K562 (cell line): Measurements from ENCODE around the gene ISY1. TPM values are rescaled to one million over a fixed set of nuclear protein-coding genes. Genes with fewer than 3 reads are reported as not detected.

Source experiments
- DIDO1 ChIP-seq: fragments of 450-650 bp; IDR thresholded peaks from 2 replicates; pipeline ENCODE4 v1.6.1; 2016; ENCODE audit warnings: low read depth, missing biosample characterization, missing genetic modification characterization
- EZH2 ChIP-seq: IDR thresholded peaks from 2 replicates; pipeline ENCODE4 v1.6.1; 2012; ENCODE audit warnings: low read depth, mild to moderate bottlenecking, inconsistent platforms, low read length, borderline replicate concordance
- KDM1A ChIP-seq, 2 experiments: fragments of 450-650 bp; IDR thresholded peaks; 2 replicates each; pipeline ENCODE4 v1.6.1; 2016; ENCODE audit warnings: mild to moderate bottlenecking in 2 of 2
- MIER1 ChIP-seq: fragments of 450-650 bp; IDR thresholded peaks from 2 replicates; pipeline ENCODE4 v1.6.1; 2016; ENCODE audit warnings: antibody characterized with exemption, mild to moderate bottlenecking, low read depth
- MYBL2 ChIP-seq, 2 experiments: fragments of 450-650 bp in 1 of 2; sonication (generic) in 1 of 2; formaldehyde crosslinking in 1 of 2; IDR thresholded peaks; 2 replicates each; pipeline versions ENCODE4 v1.6.1 to v1.8.1; 2017 to 2022; ENCODE audit warnings: borderline replicate concordance in 1 of 2, inconsistent platforms in 1 of 2, low read depth in 1 of 2, mild to moderate bottlenecking in 1 of 2, missing genetic modification reagents in 1 of 2, moderate library complexity in 1 of 2
- PCBP1 ChIP-seq: fragments of 200-400 bp; formaldehyde crosslinking; IDR thresholded peaks from 2 replicates; pipeline ENCODE4 v1.6.1; 2018; ENCODE audit warnings: mild to moderate bottlenecking, low read depth, low read length; ENCODE audit not compliant: poor library complexity, severe bottlenecking
- POLR2A ChIP-seq: fragments of 450-650 bp; conservative IDR thresholded peaks from 2 replicates; pipeline ENCODE4 v1.6.1; 2016
- PTBP1 ChIP-seq: fragments of 200-400 bp; formaldehyde crosslinking; IDR thresholded peaks from 2 replicates; pipeline ENCODE4 v1.6.1; 2017; ENCODE audit warnings: low read depth, low read length
- RBM34 ChIP-seq: fragments of 200-400 bp; formaldehyde crosslinking; IDR thresholded peaks from 2 replicates; pipeline ENCODE4 v1.6.1; 2018; ENCODE audit warnings: low read length, borderline replicate concordance; ENCODE audit not compliant: insufficient read depth
- RBM39 ChIP-seq: fragments of 200-400 bp; formaldehyde crosslinking; optimal IDR thresholded peaks from 2 replicates; pipeline ENCODE3; 2018; ENCODE audit warnings: low read depth, low read length
- RHOXF2B ChIP-seq: fragments of 250-450 bp; sonication (Bioruptor Pico); conservative IDR thresholded peaks from 2 replicates; pipeline ENCODE4 v1.5.1; 2021
- SNIP1 ChIP-seq: fragments of 450-650 bp; IDR thresholded peaks from 2 replicates; pipeline ENCODE4 v1.7.1; 2017; ENCODE audit warnings: low read depth, mild to moderate bottlenecking
- TRIM24 ChIP-seq, 2 experiments: fragments of 450-650 bp; IDR thresholded peaks; 2 replicates each; pipeline ENCODE4 v1.6.1; 2016
- VEZF1 ChIP-seq: fragments of 200-800 bp; sonication (Bioruptor generic); IDR thresholded peaks from 2 replicates; pipeline ENCODE4 v1.6.1; 2017; ENCODE audit warnings: missing genetic modification characterization, missing compliant biosample characterization
- ZBTB2 ChIP-seq: fragments of 450-650 bp; IDR thresholded peaks from 2 replicates; pipeline ENCODE4 v1.6.1; 2016; ENCODE audit warnings: antibody characterized with exemption
- ZHX1 ChIP-seq: fragments of 150-350 bp; conservative IDR thresholded peaks from 2 replicates; pipeline ENCODE4 v1.6.1; 2014; ENCODE audit warnings: low read length
- ZNF174 ChIP-seq: fragments of 250-450 bp; sonication (Bioruptor Pico); IDR thresholded peaks from 2 replicates; pipeline ENCODE4 v1.4.0; 2020; ENCODE audit warnings: mild to moderate bottlenecking
- ZNF263 ChIP-seq: sonication (generic); formaldehyde crosslinking; IDR thresholded peaks from 2 replicates; pipeline ENCODE4 v1.8.0; 2022; ENCODE audit warnings: mild to moderate bottlenecking, missing genetic modification reagents, borderline replicate concordance
- ZNF398 ChIP-seq: fragments of 250-450 bp; sonication (Bioruptor Pico); IDR thresholded peaks from 2 replicates; pipeline ENCODE4 v1.8.0; 2021; ENCODE audit warnings: moderate library complexity, mild to moderate bottlenecking, inconsistent platforms
- ZNF764 ChIP-seq: fragments of 250-450 bp; sonication (Bioruptor Pico); IDR thresholded peaks from 2 replicates; pipeline ENCODE4 v1.4.0; 2020; ENCODE audit warnings: low read depth, mild to moderate bottlenecking, moderate library complexity
- ZSCAN32 ChIP-seq: fragments of 450-650 bp; formaldehyde crosslinking; IDR thresholded peaks from 2 replicates; pipeline ENCODE4 v1.4.0; 2020; ENCODE audit warnings: mild to moderate bottlenecking, moderate library complexity
- polyA plus RNA-seq, 8 experiments: library from polyadenylated mRNA; depleted of rRNA in 4 of 8; stranded (reverse) in 5 of 8; unstranded in 3 of 8; fragments of >200 nt; fragmentation: Nextera tagmentation in 2 of 8; fragmentation: Illumina TruSeq in 1 of 8; extraction: Ambion mirVana in 2 of 8; extraction: Trizol in 1 of 8; gene quantifications; 2 replicates each; pipeline versions ENCODE4 v1.2.1 to v1.2.3, GENCODE V29; 2011 to 2014; ENCODE audit warnings: inconsistent platforms in 1 of 8, missing spikeins in 1 of 8
- total RNA-seq, 7 experiments: library from RNA; depleted of rRNA in 6 of 7; stranded (reverse); fragments of >200 nt in 6 of 7; fragmentation: Illumina TruSeq in 2 of 7; extraction: Trizol in 2 of 7; gene quantifications; 2 replicates each; pipeline versions ENCODE4 v1.2.1 to v1.2.3, GENCODE V29; 2011 to 2021; ENCODE audit warnings: low replicate concordance in 1 of 7

Gene ISY1
- total and polyA plus RNA-seq, 9 of the 15 experiments (the other 6 are each of a cell fraction or from before 2014, with no cell fraction given), result 23.5 to 50.0 (median 32.9) TPM

- TF ChIP-seq EZH2 (no peak), TRIM24 (IDR thresholded peaks at IDR 0.05) (no peak), POLR2A (peak; percentile 97), ZHX1 (no peak), VEZF1 (CRISPR knock-in tag) (peak; percentile 32; the same call in 1 of the 2 replicates), SNIP1 (no peak), ZBTB2 (no peak), ZNF398 (CRISPR knock-in tag) (no peak), ZSCAN32 (no peak), RBM39 (no peak), ZNF174 (no peak), MIER1 (no peak), ZNF764 (no peak), PTBP1 (no peak), ZNF263 (CRISPR knock-in tag) (0 out of 2 replicates have a peak, but pooled peaks have one; percentile 29), PCBP1 (no peak), MYBL2 (IDR thresholded peaks at IDR 0.05; ENCODE audit: low read depth) (no peak), MYBL2 (CRISPR knock-in tag; IDR thresholded peaks at IDR 0.05; ENCODE audit: borderline replicate concordance) (no peak), RBM34 (no peak), DIDO1 (tag) (no peak), KDM1A (IDR thresholded peaks at IDR 0.05) (peak; percentile 21 to 59; a peak in 1 of 4 replicates), RHOXF2B (CRISPR knock-in tag) (no peak)
These were observed 22.9 kb upstream of the ISY1 start, which contains the start of gene CNBP (continued) for GRCh38 chr3:129183569-129184395.
